Islet precursor cell (in vitro differentiated cells): ENCODE measurements around the gene DGKE.

Source experiments
- DNase-seq: peaks from one replicate; pipeline ENCODE4 v3.0.0-alpha.2; 2018

DGKE gene

GRCh38 chr17:56893503-56893902 is 59.6 kb downstream of the DGKE start:
- DNase-seq, result peak; percentile 51

- DNase-seq, result peak; percentile 51
Measured at GRCh38 chr17:56894859-56895455, 61.0 kb downstream of the DGKE start.

GRCh38 chr17:56896217-56896967 is 62.4 kb downstream of the DGKE start:
- no peak for DNase-seq

- no peak for DNase-seq
Measured at GRCh38 chr17:56896968-56897359, 63.0 kb downstream of the DGKE start.

GRCh38 chr17:56897646-56898424 is 63.9 kb downstream of the DGKE start:
- DNase-seq, result peak; percentile 48

GRCh38 chr17:56898874-56899273 is 64.9 kb downstream of the DGKE start:
- DNase-seq, result peak; percentile 54

- peak; percentile 41 for DNase-seq
Measured at GRCh38 chr17:56899403-56899802, 65.5 kb downstream of the DGKE start.

- DNase-seq, result peak; percentile 68
Measured at GRCh38 chr17:56902348-56902747, 68.4 kb downstream of the DGKE start.

GRCh38 chr17:56903560-56903959 is 69.6 kb downstream of the DGKE start:
- peak; percentile 10 for DNase-seq

- peak; percentile 32 for DNase-seq
Measured at GRCh38 chr17:56908001-56908542, 74.1 kb downstream of the DGKE start.

GRCh38 chr17:56909742-56910508 is 76.0 kb downstream of the DGKE start:
- DNase-seq, result peak; percentile 40

- DNase-seq, result peak; percentile 45
Measured at GRCh38 chr17:56910509-56911235, 76.7 kb downstream of the DGKE start.

GRCh38 chr17:56912105-56912999 is 78.4 kb downstream of the DGKE start:
- peak; percentile 35 for DNase-seq

- no peak for DNase-seq
Measured at GRCh38 chr17:56913000-56913311, 79.0 kb downstream of the DGKE start.

GRCh38 chr17:56913353-56913866 is 79.5 kb downstream of the DGKE start:
- DNase-seq, result no peak

GRCh38 chr17:56913867-56914580 is 80.1 kb downstream of the DGKE start, which contains the start of gene TRIM25:
Gene TRIM25 (minus strand): TSS chr17:56914049. CDS start chr17:56913988, 61 bp downstream.
- peak; percentile 97 for DNase-seq

GRCh38 chr17:56914581-56915273 is 80.8 kb downstream of the DGKE start:
- DNase-seq, result no peak

- DNase-seq, result no peak
Measured at GRCh38 chr17:56917559-56918296, 83.8 kb downstream of the DGKE start.

GRCh38 chr17:56918916-56919315 is 85.0 kb downstream of the DGKE start:
- DNase-seq, result no peak
